Activated T-cell treated with anti-CD3 and anti-CD28 coated beads, Interleukin-2, amount 50 U/mL, for 48 hours (primary cell): ENCODE data around the gene CLEC2L.
A peak's percentile ranks its signal among the peaks of the same experiment; 100 is the strongest.

Experiments used
- DNase-seq, 2 experiments: peaks; one replicate each; pipeline ENCODE4 v3.0.0-alpha.2; 2020

Gene CLEC2L

DNA sequence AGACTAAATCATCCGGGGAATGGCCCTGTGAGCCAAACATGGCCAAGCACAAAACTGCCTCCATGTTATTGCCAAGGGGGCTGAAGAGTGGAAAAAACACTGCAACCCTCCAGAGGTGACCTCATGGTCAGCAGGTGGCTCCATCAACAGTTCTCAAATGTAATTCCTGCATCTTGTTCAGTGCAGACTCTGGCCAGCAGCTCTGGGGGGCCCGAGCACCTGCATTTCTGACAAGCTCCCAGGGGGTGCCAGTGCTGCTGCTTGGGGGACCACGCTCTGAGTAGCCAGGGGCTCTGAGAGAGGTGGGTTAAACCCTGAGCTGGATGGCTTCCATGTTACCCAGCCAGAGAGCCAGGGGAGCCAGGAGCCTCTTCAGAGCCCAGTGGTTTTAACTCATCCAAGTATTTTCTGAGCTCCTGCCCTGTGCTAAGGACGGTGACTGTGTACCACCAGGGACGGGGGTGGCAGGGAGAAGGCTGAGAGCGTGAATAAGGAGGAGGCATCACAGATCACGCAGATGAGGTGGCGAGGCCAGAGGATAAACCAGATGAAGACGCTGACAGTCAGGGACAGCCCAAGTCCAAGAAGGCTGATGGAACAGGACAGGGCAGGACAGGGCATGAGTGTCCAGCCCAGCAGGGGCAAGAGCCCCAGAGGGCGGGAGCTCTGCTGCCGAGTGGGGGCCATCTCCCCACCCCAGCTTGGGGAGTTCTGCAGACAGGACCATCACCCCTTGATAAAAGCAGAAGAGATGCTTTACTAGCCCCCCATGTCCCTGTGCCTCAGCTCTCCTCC lies 52.9 kb downstream of the CLEC2L start:
- peak in 1 of 2 experiments; percentile 12 for DNase-seq

DNA sequence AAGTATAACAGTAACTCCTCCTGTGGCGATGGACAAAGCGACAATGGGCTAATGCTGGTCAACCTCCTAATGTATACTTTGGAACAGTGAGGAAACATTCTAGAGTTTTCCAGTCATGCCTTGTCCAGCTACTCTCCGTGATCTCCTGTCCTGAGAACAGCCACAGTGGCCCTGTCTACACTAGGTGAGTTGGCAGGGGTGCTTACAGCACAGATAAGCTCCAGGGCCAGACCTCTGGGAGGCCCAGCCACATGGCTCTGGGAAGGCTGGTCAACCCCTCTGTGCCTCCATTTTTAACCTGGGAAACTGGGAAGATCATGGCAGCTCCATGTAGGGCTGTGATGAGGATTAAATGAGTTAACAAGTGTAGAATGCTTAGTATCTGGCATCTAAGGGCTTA lies 57.0 kb downstream of the CLEC2L start:
- DNase-seq, result no peak

- DNase-seq, result peak in 1 of 2 experiments; percentile 9
Measured at GRCh38 chr7:139582130-139582650, 58.7 kb downstream of the CLEC2L start.

DNA sequence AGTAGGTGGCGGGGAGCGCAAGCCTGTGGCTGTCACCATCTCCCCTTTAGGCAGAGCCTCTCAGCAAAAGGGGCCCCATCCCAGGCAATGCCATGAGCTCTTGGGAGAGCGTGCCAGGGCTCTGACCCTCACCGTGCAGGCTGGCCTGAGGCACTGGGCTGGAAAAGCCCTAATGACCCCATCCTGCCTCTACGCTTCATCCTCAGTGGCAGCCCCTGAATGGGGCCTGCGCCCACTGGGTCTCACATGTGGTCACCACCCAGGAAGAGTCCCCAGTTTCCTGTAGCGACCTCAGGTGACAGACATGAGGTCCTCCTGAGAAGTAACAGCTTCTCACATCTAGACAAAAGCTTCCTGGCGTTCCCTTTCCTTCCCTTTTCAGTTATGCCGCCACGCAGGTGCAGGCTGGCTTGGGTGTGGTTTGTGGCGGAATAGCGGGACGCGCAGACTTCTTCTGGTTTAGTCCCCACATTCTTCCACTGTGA lies 59.2 kb downstream of the CLEC2L start:
- peak in 1 of 2 experiments; percentile 16 for DNase-seq

- DNase-seq, result peak in 1 of 2 experiments; percentile 11
Measured at GRCh38 chr7:139583826-139584553, 60.5 kb downstream of the CLEC2L start.

- no peak for DNase-seq
Measured at GRCh38 chr7:139585042-139585441, 61.6 kb downstream of the CLEC2L start.

GRCh38 chr7:139586286-139586685 lies 62.8 kb downstream of the CLEC2L start:
- DNase-seq, result no peak

GRCh38 chr7:139587535-139587934 lies 64.0 kb downstream of the CLEC2L start:
- no peak for DNase-seq

DNA sequence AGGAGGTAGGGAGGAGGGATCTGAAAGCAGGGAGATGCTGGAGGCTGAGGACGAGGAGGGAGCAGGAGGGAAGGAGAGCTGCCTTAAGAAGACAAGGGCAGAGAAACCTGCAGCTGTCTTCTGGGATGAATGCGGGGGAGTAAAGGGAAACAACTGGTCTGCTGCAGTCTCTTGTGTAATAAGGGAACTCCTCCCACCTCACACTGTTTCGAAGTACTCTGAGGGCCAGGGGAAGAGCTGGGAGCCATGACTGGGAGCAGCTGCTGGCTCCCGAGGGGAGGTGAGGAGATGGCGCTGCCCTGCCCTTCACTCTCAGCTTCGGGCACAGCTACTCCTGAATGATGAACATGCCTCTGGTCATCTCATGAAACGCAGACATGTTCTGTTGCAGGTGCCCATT lies 65.1 kb downstream of the CLEC2L start:
- peak in 1 of 2 experiments; percentile 8 for DNase-seq

- peak in 1 of 2 experiments; percentile 14 for DNase-seq
Measured at GRCh38 chr7:139589474-139589873, 66.0 kb downstream of the CLEC2L start.

- DNase-seq, result no peak
Measured at GRCh38 chr7:139591550-139592195, 68.2 kb downstream of the CLEC2L start.

GRCh38 chr7:139592801-139593461 lies 69.4 kb downstream of the CLEC2L start:
- DNase-seq, result peak in 1 of 2 experiments; percentile 9

GRCh38 chr7:139594090-139594489 lies 70.6 kb downstream of the CLEC2L start:
- no peak for DNase-seq
